HG02642 (cell line): ENCODE data around the gene BCO1.
"Not testable (repeated sequence)": the region's sequence is repeated elsewhere in the genome, so short reads cannot be mapped to it uniquely, and the experiment has no call there.

Experiments used
- ATAC-seq: cut with Tn5 transposase; IDR thresholded peaks from one replicate; pipeline ENCODE4 v1.9.1; 2021; ENCODE audit warnings: mild to moderate bottlenecking; ENCODE audit not compliant: unreplicated experiment, poor library complexity

Gene BCO1, protein sequence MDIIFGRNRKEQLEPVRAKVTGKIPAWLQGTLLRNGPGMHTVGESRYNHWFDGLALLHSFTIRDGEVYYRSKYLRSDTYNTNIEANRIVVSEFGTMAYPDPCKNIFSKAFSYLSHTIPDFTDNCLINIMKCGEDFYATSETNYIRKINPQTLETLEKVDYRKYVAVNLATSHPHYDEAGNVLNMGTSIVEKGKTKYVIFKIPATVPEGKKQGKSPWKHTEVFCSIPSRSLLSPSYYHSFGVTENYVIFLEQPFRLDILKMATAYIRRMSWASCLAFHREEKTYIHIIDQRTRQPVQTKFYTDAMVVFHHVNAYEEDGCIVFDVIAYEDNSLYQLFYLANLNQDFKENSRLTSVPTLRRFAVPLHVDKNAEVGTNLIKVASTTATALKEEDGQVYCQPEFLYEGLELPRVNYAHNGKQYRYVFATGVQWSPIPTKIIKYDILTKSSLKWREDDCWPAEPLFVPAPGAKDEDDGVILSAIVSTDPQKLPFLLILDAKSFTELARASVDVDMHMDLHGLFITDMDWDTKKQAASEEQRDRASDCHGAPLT

DNA sequence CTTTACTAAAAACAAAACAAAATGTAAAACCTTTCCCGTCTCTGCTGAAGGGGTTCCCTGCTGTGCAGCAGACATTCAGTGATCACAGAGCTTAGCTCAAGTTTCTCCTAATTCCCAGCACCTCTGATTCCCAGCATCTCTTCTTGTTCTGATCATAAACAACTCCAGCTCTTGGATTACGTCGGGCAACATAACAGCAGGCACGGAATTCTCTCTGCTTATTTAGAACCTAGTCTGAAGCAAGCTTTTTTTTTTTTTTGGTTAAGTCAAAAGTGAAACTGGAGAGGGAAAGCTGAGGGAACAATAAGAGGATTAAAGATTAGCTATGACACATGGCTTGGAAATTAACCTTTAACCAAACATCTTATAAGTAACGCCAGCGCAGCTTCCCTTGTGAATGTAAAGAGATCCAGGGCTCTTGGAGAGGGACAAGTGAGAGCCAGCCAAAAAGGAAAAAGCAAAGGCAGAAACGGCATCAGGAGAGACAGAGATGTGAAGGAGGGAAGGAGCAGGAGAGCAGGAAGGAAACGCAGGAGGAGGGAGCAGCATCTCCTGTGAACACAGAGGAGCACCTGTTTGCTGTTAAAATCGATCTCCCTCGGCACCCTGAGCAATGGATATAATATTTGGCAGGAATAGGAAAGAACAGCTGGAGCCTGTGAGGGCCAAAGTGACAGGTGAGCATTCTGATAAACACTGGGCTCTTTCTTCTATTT lies at the start of gene BCO1:
BCO1 (plus strand) TSS at position 394 of the 716 bp plus-strand sequence; CDS start at position 614, 220 bp downstream.
- peak; percentile 43 for ATAC-seq

DNA sequence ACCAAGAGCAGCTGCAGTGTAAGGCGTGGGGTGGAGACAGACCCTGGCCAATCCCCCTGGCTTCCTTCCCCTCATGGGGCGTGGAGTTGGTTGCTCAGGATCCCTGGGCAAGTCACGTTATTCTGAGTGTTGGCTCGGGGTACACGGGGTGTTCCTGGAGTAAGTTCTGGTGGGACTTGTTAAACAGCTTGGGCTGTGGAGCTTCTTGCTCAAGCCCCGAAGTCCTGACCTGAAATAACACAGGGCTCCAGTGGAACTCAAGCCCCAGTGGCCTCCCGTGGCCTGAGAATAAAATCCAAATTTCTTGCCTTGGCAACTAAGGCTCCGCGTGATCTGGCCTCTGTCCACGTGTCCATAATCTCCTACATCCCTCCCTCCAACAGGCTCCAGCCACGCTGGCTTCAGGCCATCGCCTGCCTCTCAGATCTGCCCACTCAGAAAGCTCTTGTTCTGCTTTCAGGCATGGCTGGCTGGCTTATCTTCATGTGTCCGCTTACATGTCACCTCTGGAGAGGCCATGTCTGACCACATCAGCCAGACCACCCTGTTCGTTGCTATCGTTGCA lies 49.3 kb upstream of the BCO1 start:
- no peak for ATAC-seq

DNA sequence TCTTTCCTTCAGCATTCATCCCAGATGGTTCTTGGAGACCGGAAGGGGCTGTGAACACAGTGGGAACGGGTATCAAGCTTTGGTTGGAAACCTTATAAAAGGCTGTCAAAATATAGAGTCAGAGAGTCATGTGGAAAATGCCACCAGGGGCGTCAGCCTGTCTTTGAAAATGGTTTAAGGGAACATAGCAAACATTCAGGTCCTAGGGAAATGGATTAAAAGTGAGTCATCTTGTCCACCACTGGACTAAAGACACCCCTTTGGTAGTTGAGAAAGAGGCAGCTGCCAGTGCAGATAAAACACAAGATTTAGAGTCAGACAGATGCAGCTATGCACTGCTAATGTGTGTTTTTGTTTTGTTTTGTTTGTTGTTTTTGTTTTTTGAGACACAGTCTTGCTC lies 47.8 kb upstream of the BCO1 start:
- ATAC-seq, result no peak

DNA sequence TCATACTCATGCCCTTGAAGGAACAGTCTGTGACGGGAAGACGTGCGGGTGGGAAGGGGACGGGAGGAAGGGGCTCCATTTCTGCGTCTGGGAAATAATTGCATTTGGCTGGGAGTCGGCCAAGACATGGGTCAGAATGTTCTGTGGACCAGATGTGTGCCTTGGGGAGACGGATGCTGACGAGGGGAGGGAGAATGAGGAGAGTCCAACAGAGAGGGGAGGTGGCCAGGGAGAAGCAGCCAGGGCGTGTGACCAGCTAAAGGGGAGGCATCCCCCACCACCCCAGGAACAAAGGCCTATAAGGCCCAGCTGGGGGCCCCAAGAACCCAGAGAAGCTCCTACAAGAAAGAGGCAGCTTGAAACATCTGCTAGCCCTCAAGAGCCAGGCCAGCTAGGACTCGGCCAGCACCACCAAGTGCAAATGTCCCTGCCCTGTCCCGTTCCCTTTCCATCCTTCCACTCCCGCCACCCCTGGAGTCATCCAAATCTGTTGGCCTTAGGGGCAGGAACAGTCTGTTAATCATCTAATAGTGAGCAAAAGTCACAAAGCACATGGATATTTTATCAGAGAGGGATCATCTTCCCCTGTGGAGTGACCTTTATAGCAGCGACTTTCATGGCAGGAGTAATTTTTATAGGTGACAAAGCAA lies 42.5 kb upstream of the BCO1 start:
- ATAC-seq, result no peak

DNA sequence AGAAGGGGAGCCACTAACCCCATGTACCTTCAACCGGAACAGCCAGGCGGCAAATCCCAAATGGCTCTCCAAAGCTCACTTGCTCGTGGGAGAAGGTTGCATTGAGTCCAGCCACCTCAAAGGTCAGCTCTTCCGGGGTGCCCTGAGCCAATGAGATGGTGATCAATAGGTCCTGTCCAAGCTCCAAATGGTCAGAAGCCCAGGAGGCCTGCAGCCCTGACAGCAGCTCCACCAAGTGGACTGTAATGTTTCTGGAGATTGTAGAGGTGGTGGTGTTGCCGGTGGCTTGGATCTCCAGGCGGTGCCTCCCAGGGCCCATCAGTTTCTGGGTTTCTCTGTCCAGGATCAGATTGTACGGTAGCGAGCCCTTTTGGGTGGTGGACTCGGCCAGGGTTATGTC lies 39.9 kb upstream of the BCO1 start:
- no peak for ATAC-seq

DNA sequence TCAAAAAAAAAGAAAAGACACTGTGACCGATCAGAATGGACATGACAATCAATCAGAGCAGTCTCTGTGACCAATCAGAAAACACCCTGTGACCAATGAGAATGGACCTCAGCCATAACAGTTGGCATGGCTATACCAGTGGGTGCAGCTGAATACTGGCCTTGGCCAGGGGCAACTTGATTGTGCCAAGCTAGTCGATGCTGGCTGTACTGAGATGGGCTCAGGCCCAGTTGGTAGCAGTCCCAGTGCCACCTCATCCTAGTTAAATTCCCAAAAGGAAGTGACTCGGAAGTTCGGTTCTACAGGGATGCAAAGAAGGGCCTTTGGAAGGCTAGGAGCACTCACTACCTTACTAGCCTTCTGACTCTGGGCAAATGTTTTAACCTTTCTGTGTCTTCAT lies 37.2 kb upstream of the BCO1 start:
- no peak for ATAC-seq

DNA sequence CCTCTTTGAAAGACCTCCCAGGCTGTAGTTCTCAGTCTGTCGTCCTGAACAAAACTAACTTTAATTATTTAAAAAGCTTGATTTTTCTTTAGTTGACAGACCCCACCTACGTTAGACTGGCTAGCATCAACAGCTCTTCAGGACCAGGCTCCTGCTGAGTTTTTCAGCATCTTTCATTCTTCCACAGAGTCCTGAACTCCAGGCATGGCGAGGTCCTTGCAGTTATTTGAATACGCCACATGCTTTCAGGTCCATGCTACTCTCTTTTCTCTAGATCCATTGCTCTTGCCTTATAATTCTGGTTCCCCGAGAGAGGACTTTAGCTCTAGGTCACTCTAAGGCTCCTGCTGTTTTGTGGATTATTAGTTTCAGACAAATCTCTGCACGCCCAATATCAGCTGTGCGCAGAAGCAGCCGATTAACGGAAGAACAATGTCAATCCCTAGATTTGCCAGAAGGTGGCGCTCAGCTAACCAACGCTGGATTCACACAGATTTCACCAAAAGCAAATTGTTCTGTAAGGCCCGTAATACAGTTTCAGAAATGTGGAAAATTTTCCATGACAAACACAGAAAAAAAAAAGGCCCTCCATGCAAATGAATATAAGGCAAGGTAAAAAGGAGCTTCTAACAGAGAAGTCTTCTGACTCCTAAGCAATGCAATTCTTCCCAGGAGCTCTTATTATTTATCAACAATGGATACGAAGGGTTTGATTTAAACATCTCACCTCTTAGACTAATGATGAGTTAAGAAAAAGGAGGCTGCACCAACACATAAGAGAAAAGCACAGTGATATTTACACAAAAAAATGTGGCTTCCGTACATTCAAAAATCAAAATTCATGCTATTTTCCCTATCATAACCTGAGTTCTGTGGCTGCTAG lies 33.5 kb upstream of the BCO1 start:
- ATAC-seq, result no peak

DNA sequence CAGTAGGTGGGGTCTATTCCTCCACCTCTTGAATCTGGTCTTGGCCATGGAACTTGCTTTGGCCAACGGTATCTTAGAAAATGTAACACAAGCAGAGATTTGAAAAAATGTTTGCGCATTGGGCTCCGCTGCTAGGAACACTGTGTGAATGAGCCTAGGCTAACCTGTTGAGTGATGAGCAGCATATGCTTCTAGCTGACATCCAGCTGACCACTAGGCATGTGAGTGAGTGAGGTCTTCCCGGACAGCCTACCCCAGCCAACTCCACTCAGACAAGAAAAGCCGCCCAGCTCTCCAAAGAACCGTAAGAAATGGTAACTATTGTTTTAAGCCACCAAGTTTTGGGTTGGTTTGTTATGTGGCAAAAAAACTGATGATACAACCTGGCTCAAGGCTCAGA lies 31.4 kb upstream of the BCO1 start:
- no peak for ATAC-seq

DNA sequence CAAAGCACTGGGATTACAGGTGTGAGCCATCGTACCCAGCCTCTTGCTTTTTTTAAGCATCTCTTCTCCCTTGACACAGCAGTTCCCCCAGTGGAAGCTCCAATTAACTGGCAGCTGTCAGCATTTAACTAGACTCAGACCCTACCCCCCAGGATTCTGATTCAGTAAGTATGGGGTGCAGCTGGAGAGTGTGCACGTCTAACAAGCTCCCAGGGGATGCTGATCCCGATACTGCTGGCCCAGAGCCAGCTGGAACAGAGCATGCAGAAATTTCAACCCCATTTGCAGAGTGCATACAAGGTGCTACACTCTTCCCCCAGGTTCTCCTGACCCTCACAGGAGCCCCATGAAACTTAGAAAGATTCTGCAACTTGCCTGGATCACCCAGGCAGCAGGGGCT lies 27.7 kb upstream of the BCO1 start:
- no peak for ATAC-seq

DNA sequence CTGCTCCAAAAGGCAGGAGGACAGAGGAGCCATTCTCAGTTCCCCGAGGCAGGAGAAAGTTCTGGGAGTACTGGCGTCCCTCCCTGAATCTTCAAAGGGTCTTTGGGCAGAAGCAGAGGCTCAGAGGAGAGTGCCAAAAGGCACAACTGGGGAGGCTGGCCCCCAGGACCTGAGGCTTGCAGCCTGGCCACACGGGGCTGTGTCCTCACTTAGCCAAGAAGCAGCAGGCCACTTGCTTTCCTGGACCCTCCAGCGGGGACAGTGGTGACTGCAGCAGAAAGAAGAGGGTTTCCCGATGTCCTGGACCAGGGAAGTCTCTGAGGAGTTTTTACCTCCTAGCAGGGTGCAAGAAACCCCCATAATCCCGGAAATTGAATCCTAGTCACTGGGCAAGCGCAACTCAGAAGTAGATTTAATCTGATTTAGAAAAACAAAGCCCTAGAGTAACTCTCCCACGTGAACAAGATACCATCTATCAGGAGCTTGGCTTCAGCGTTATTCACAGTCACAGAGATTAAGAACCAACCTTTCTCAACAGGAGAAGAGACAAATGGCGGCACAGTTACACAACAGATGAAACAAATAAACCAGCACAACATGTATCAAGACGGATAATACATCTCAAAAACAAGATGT lies 25.5 kb upstream of the BCO1 start:
- no peak for ATAC-seq

DNA sequence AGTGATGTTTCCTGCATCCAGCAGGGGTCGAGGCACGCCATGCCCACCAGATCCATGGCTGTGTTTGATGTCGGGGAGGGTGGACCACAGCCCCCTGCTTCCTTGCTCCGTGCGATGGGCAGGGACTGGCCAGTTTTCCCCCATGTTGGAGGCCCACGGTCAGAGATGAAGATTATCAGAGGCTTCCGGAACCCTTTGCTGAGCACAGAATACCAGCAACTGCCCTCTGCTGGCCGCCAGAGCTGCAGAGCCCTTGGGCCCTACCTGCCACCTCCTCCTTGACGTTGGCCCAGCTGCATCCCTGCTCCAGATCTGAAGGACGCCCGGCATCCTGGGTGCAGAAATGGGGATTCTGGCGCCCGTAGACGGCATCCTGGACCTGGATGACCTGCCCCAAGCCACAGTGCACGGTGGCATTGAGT lies 23.7 kb upstream of the BCO1 start:
- no peak for ATAC-seq

DNA sequence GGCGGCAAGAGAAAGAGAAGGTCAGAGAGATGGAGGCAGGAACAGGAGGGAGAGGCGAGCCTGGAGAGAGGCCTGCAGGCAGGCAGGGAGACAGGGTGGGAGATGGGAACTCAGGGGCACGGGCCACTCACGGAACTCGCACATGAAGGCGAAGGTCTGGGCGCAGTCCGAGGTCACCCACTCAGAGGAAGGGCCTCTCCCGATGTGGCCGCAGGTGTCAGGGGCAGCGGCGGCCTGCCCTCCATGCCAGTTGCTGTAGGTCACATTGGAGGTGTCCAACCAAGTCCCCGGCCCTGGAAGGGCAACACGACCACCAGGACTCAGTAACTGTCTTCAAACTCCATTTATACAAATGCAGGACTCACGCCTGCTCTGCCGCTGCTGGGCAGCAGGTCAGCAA lies 22.4 kb upstream of the BCO1 start:
- ATAC-seq, result no peak

DNA sequence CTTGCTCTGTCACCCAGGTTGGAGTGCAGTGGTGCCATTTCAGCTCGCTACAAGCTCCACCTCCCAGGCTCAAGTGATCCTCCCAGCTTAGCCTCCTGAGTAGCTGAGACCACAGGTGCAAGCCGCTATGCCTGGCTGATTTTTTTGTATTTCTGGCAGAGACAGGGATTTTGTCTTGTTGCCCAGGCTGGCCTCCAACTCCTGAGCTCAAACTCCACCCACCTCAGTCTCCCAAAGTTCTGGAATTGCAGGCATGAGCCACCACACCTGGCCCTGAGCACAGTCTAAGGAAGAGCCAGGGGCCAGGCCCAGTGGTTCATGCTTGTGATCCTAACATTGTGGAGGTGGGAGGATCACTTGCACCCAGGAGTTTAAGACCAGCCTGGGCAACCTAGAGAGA lies 21.8 kb upstream of the BCO1 start:
- no peak for ATAC-seq

DNA sequence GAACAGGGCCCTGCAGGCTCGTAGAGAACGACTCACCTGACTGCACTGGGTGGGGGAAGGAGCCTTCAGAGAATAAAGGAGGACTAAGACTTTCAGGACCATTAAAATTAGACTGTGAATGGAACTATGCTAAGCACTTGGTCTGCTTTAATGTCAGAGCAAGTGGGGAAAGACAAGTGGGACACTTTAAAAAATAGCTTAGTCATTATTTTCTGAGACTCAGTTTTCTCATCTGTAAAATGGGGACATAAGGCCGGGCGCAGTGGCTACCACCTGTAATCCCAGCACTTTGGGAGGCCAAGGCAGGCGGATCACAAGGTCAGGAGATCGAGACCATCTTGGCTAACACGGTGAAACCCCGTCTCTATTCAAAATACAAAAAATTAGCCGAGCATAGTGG lies 19.3 kb upstream of the BCO1 start:
- ATAC-seq, result no peak

DNA sequence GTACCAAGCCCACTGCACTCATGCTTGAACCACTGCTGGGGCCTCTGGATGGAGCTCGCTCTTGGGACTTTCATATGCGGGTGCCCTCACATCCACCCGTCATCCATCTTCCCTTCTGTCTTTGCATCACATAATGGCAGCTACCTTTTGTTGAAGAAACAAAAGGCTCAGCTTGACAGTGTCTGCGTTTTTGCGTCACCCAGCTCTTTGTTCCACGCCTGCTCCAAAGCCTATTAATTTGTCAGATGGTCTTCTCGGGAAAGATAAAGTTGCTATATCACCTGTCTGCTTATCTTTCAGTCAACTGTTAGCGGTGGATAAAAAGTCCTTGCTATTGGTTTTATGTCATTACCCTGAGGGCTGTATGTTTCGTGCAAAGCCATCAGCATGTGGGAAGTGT lies 18.1 kb upstream of the BCO1 start:
- ATAC-seq, result no peak

DNA sequence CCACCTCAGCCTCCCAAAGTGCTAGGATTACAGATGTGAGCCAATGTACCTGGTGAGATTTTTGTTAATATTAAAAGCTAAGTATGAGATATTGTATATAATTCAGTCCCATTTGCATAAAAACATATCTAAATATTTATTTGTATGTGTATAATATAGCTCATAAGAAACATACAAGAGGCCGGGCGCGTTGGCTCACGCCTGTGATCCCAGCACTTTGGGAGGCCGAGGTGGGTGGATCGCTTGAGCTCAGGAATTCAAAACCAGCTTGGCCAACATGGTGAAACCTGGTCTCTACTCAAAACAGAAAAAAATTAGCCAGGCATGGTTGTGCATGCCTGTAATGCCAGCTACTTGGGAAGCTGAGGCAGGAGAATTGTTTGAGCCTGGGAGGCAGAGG lies 16.8 kb upstream of the BCO1 start:
- no peak for ATAC-seq

DNA sequence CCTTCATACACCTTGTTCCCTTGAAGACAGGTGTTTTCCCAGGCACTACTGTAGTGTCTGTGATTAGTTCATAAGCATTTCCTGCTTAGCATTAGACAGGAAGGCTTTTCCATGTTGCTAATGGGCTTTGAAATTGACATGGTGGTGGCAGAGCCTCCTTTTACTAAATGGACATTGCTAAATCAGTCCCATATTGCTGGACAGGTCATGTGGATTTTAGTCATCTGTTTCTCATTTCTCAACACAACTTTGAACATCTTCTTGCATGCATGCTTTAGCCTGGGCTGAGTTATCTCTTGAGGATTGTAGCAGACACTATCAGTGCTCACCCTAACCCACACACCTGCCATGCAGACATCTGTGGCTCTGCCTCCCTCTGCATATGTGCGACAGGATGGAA lies 13.7 kb upstream of the BCO1 start:
- no peak for ATAC-seq

DNA sequence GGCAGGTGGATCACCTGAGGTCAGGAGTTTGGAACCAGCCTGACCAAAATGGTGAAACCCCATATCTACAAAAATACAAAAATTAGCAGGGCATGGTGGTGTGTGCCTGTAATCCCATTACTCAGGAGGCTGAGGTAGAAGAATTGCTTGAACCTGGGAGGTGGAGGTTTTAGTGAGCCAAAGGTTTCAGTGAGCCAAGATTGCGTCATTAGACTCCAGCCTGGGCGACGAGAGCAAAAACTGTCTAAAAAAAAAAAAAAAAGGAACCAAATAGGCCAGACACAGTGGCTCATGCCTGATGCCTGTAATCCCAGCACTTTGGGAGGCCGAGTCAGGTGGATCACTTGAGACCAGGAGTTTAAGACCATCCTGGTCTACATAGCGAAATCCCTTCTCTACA lies 12.8 kb upstream of the BCO1 start:
- not testable (repeated sequence) for ATAC-seq

DNA sequence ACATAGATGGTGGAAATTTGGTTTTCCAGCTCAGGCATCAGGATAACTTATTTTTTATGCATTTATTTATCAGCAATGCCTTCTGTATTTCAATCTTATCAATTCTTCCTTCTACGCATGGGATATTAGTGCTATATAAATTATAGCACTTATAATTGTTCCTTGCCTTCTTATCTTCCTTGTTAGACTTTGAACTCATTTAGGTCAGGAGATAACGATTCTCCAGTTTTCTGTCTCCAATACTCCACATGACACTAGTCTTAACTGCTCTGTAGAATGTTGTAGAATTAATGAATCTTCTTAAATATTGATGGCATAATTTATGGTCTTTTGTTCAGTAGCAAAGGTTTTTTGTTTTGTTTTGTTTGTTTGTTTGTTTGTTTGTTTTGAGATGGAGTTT lies 10.7 kb upstream of the BCO1 start:
- ATAC-seq, result no peak
